GM19193 (cell line): Measurements from ENCODE around the gene DCLK2.

Experiments
- POLR2A ChIP-seq: IDR thresholded peaks from 4 replicates; pipeline ENCODE4 v1.6.1; 2011; ENCODE audit not compliant: insufficient read depth, insufficient read length; ENCODE audit errors: extremely low read depth

Gene DCLK2

DNA sequence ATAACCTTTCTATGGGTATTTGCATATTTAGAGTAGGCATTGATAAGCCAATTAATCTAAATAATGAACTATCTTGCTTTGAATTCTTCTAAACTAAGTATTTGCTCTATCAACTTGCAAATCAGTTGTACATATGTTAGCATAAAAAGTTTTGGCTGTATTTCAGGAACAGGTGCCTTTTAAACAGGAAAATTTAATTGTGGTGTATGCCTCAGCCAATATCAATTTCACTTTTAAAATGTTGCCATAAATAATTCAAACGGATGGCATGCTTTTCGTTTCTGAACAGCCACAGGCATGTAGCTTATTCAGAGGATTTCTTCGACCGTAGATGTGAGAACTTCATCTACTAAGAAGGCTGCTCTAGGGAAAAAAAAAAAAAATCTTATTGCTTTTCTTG lies 99.9 kb downstream of the DCLK2 start:
- TF ChIP-seq POLR2A: no peak

DNA sequence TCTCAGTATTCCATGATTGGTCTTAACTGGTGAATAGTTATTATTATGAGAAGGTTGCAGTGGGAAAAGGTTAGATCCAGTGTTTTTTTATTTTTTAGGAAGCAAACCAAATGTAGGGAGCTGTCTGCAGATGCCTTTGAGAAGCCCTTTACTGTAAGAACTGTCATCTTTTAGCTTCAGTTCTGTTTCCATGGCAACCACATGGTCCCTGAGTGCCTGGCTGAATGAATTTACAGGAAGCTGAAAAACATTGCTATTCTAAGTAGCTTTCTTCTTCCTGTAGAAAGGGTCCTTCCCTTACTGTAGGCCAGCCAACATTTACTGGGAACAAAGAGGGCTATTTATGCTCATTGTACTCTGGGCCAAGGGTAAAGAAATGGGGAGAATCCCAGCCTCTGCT lies 103.3 kb downstream of the DCLK2 start:
- no peak for TF ChIP-seq POLR2A

DNA sequence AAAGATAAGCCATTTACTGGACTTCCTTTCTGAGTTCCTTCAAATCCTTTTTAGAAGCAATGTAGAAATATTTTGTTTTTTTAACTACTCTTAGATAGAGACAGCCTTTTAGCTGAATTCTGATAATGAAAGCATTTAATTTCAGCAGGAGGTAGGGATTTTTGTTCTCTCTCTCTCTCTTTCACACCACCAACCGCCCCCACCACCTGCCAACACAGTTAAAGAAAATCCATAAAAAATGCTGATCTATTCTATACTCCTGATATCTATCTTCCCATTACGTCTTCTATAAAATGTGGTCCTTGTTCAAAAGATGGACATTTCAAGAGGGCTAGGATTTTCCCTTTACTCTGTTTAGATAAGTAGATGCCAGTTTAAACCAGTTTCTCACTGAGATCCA lies 104.5 kb downstream of the DCLK2 start:
- no peak for TF ChIP-seq POLR2A

DNA sequence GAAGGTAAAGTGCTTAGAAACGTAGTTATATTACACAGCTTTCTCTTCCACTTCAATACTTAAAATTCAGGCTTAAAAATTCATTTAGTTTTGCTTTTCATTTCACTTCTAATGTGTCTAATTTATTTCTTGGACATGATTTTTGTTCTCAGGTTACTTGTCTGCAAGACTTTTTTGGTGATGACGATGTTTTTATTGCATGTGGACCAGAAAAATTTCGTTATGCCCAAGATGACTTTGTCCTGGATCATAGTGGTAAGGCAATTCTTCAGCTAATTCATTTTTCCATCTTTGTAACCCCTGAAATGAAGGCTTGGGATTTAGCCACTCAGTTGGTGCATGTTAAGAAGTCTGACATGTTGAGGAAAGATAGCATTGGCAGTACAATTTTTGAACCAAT lies 114.7 kb downstream of the DCLK2 start:
- no peak for TF ChIP-seq POLR2A

DNA sequence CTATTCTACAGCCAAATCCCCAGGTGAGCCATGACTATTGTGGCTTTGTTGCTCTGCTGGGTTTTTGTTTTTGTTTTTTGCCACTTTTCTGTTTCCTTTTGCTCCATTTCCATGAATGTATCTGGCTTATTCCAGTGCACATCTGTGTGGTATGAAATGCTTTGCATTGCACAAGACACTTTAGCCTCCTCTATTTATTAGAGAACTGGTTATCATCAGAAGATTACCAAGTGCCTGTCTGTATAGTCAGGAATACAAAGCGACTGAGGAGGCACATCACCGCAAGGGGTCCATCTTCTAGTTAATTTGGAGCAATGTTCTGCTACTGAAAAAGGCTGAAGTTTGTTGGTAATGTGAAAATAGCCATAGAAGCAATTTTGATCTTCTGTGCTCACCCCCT lies 120.8 kb downstream of the DCLK2 start:
- no peak for TF ChIP-seq POLR2A

DNA sequence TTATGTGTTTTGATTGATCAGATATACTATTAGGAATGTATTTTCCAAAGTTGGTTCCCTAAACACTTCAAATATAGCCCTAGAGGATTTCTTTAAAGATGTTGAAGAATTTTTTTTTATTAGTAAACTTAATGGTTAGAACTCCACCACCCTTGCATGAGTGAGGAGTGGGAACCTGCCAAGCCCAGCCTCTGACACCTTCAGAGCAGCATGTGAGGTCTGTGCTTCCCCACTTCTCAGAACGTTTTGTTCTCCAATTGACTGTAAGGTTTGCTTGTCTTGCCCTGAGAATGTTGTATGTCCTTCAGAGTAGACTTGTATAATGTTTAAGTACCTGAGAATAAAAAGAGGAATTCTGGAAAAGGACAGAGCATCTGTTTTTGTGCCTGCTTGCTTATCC lies 126.8 kb downstream of the DCLK2 start:
- TF ChIP-seq POLR2A: no peak

DNA sequence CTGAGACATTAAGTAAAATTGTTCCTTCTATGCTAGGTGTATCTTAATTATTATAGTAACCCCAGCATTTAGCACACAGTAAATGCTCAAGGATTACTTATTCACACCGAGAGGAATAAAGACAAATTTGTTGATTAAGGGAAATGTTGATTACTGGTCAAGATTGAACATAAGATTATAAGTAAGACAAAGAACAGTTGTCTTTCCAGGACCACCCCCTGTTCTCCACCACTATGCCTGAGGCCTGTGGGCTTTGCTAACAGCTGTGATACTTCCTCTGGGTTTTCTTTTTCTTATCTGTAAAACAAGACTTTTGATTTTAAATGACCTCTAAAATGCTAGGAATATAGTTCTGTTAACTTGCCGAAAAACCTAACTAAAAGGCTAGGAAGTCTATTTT lies 128.0 kb downstream of the DCLK2 start:
- no peak for TF ChIP-seq POLR2A

DNA sequence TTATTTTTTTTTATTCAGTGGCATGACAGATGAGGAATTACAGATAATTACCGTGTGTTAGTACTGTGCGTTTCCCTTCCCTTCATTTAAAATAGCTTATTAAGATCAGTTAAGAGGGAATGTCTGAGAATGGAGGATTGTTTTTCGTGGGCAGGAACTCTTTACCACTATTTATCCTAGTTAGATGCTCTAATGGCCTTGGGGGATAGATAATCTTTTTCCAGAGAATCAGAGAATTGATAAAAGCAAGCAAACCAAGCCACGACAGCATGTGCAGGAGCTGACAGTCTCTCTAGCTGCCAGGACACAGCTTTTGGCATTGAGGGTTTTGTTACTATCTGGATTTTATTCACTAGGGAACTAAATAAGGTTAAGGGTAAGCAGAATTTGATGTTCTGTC lies 128.7 kb downstream of the DCLK2 start:
- no peak for TF ChIP-seq POLR2A

DNA sequence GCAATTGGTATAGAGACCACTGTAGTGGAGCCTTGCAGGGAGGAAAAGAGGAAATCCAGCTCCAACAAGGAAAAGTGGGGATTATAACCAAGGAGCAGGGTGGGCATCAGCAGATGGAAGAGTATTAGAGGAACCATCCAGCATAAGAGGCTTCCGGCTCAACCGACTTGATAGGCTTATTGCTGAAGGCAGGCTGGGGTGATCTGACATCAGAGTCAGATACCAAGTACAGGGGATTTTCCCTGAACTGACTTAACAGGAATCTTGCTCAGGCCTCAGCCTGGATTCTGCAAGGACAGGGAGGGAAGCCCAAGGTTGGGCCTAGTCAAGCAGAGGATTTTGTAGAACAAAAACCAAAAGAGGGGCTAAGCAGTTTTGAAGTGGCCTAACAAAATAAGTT lies 129.6 kb downstream of the DCLK2 start:
- no peak for TF ChIP-seq POLR2A

DNA sequence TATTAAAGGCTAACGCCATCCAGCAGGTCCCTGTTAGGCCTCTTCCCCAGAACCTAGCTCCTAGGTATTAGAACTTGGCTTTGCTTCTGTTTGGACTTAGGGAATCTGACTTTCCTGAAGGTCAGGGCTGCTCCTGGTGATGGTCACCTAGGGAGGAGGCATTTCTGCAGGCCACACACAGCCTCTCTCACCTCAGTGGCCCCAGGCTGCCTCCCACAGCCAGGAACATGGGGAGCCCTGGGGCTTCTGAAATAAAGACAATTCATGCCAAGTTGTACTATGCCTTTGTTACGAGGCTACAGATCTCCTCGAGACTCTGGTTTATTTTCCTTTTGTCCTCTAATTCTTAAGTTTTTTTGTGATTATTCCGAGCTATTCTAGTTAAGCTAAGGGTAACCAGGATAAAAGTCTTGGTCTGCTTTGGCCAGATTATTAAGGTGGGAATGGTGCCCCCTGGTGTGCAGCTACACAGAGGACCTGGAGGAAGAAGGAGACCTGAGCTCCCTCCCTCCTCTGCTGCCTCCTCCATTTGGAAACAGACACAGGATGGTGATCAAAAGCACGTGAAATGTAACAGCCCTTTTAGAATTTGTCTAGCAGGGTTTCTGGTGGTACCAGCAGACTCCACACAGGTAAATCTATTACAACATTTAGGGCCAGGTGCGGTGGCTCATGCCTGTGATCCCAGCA lies 131.0 kb downstream of the DCLK2 start:
- no peak for TF ChIP-seq POLR2A

DNA sequence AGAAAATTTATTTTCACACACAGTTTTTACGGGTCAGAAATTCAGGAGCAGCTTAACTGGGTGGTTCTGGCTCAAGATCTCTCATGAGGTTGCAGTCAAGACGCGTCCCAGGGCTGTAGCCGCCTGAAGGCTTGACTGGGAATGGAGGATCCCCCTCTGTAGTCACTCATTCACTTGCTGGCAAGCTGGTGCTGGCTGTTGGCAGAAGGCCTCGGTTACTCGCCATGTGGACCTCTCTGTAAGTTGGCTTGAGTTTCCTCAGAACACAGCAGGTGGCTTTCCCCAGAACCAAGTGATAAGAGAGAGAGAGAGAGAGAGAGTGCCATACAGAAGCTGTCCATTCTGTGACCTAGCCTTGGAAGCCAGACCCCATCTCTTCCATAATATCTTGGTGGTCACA lies 132.8 kb downstream of the DCLK2 start:
- TF ChIP-seq POLR2A: no peak

DNA sequence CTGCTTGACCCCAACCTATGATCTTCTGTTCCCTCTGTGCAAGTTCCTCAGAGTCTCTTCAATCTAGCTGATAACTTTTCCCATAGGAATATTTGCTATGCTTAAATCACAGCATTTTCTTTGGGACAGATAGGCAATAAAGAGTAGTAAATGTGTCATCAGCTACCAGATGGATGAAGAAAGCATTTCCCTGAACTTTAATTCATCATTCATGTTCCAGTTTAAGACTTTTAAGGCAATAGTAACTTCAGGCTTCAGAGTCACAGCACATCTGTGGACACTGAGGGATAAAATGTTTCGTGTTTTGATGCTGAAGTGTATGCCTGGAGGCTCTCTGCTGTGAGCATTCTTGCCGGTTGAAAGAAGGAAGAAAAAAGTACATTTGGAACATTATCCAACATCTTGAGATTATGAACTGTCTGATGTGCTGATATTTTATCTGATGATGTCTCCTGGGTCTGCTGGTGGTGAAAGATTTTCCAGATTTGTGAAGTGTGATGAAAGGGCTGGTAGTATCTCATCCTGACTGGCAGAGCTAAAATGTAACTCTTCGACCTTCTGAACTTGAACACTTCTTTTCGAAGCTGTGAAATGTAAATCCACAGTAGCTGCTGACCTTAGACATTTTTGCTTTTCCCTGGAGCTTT lies 133.7 kb downstream of the DCLK2 start:
- no peak for TF ChIP-seq POLR2A

DNA sequence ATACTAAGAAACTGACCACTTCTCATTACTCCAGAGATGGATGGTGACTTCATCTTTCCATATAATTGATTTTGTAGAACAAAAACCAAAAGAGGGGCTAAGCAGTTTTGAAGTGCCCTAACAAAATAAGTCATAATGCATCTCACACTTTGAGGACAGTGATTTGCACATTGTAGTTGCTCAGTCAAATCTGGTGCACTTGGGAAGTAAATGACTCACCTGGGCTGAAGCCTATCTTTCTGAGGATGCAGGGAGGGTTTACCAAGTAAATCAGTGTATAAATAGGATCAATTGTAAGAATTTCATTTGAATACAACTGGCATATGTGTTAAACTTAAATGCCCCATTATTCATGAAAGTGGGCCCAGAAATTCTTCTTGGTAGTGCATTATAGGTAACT lies 134.2 kb downstream of the DCLK2 start:
- no peak for TF ChIP-seq POLR2A

DNA sequence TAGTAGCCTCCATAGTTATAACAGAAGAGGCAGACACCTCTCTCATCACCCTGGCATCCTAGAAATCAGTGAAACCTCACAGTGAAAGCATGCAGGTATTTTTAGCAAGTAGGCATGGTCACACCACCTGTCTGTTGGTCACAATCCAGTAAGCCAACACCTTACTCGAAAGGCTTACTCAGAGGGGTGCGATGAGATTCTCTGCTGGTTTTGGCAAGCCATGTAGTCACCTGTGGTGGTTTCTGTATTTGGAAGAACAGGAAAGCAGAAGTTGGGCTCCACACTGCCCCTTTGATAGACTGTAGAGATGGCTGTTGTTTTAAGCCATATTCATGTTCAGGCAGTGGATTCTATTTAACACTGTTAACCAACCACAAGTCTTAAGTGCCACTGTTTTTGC lies 134.7 kb downstream of the DCLK2 start:
- no peak for TF ChIP-seq POLR2A

DNA sequence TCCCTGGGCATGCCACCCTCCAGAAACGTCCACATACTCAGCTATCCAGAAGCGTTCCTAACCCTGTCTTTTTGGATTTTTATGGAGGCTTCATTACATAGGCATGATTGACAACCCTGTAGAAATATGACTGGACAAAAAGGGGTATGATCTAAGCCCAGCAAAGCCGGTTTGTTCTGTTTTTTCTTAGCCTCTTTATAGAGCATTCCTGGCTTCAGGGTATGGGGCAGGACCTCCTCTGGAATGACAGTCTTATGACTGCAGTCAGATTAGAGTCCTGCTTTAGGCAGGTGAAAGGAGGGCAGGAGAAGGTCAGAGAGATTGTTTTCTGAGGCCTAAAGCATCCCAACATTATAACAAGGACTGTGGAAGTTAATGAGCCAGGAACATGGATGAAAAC lies 137.4 kb downstream of the DCLK2 start:
- no peak for TF ChIP-seq POLR2A

DNA sequence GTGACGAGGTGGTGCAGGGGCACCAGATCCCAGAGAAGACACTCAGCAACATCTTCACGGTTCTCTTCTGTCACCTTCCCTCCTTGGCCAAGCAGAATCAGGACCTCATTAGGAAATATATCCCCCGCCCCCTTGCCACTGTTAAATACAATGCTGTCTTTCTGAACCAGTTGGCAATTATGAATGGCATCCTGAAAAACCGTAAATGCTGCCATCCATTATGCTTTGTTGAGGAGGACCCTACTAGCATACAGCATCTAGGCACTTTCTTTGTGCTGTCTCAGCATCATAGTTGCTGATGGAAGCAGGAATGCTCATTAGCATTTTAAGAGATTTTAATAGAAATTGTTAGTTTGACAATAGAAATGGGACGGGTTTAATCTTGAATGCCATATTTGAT lies 138.5 kb downstream of the DCLK2 start:
- no peak for TF ChIP-seq POLR2A

DNA sequence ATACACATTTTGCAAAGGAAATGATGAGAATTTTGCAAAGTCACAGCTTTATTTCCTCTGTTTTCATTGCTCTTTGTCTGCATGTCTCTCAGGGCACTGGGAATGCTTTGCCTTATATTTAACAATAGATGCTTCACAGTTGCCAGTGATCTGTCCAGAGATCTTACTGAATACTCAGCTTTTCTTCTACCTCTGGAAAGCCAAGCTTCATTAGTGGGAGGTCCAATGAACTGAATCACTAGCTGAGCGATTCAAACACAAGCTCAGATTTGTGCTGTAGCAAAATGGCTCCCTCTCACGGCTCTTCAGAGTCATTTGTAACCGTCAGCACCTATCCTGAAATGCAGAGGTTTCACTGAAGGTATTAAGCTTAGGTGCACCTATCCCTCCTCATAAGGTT lies 138.9 kb downstream of the DCLK2 start:
- no peak for TF ChIP-seq POLR2A
